Measurements from ENCODE around the gene VPS16.

- TF ChIP-seq POLR2A (IDR thresholded peaks at IDR 0.05; ENCODE audit: low read length) (no peak), GATA1 (IDR thresholded peaks at IDR 0.05; ENCODE audit: low read depth, low read length) (no peak)
Measured at GRCh38 chr20:2797136-2797983, 43.2 kb upstream of the VPS16 start.
